SU-DHL-6 (cell line): ENCODE measurements around the gene STK38L.

ENCODE experiments used
- H2AFZ ChIP-seq: fragments of 200-600 bp; sonication (generic); 2 replicates; pipeline ENCODE4 v1.6.1; 2014; ENCODE audit warnings: low read depth, mild to moderate bottlenecking, moderate library complexity, mixed read lengths, antibody characterized with exemption, low read length; ENCODE audit not compliant: severe bottlenecking
- H3F3A ChIP-seq: fragments of 200-600 bp; shearing (Covaris generic); 2 replicates; pipeline ENCODE4 v1.6.0; 2016; ENCODE audit warnings: antibody characterized with exemption, mild to moderate bottlenecking; ENCODE audit not compliant: insufficient read depth
- H3K27ac ChIP-seq: fragments of 200-600 bp; sonication (generic); 2 replicates; pipeline ENCODE4 v1.5.1; 2016; ENCODE audit warnings: low read depth, mild to moderate bottlenecking, low read length, moderate library complexity, mixed read lengths
- H3K27me3 ChIP-seq: fragments of 200-600 bp; sonication (generic), shearing (Covaris generic); 2 replicates; pipeline ENCODE4 v1.6.0; 2014; ENCODE audit warnings: mild to moderate bottlenecking, low read length
- H3K36me3 ChIP-seq: fragments of 200-600 bp; sonication (generic); 2 replicates; pipeline ENCODE4 v1.6.1; 2014; ENCODE audit warnings: mild to moderate bottlenecking, low read length, mixed read lengths
- H3K4me2 ChIP-seq: fragments of 300-600, 200-600 bp; shearing (Covaris generic), sonication (generic); 2 replicates; pipeline ENCODE4 v1.6.0; 2014; ENCODE audit warnings: low read length, low read depth, mild to moderate bottlenecking; ENCODE audit not compliant: poor library complexity, severe bottlenecking
- H3K4me3 ChIP-seq: fragments of 200-600 bp; sonication (generic); 2 replicates; pipeline ENCODE4 v1.5.1; 2014; ENCODE audit warnings: antibody characterized with exemption, low read length, mild to moderate bottlenecking, mixed read lengths; ENCODE audit not compliant: insufficient read depth, poor library complexity, severe bottlenecking
- H3K79me2 ChIP-seq: fragments of 200-600 bp; sonication (generic); 2 replicates; pipeline ENCODE4 v1.6.1; 2014; ENCODE audit warnings: mild to moderate bottlenecking, low read length, moderate library complexity; ENCODE audit not compliant: insufficient read depth
- H3K9ac ChIP-seq: fragments of 200-600 bp; sonication (generic); 2 replicates; pipeline ENCODE4 v1.7.0; 2014; ENCODE audit warnings: mild to moderate bottlenecking, low read length
- H3K9me2 ChIP-seq: fragments of 200-600 bp; sonication (generic); replicated peaks from 2 replicates; pipeline ENCODE4 v1.6.1; 2014; ENCODE audit warnings: low read length; ENCODE audit not compliant: insufficient read depth
- H3K9me3 ChIP-seq: fragments of 200-600 bp; sonication (generic); 2 replicates; pipeline ENCODE4 v1.6.1; 2014; ENCODE audit warnings: low read length, mixed read lengths; ENCODE audit not compliant: insufficient read depth
- H4K20me1 ChIP-seq: fragments of 200-600 bp; sonication (generic); 2 replicates; pipeline ENCODE4 v1.6.1; 2014; ENCODE audit warnings: low read depth, mild to moderate bottlenecking, antibody characterized with exemption, low read length, moderate library complexity, mixed read lengths
- CTCF ChIP-seq: fragments of 200-600 bp; sonication (generic); IDR thresholded peaks from one replicate; pipeline ENCODE4 v1.5.1; 2017; ENCODE audit warnings: antibody characterized with exemption, mild to moderate bottlenecking, low read length, moderate library complexity; ENCODE audit not compliant: insufficient read depth, poor library complexity, severe bottlenecking
- EZH2phosphoT487 ChIP-seq: fragments of 200-600 bp; sonication (generic), shearing (Covaris generic); conservative IDR thresholded peaks from 2 replicates; pipeline ENCODE4 v1.6.1; 2018; ENCODE audit warnings: mild to moderate bottlenecking, antibody characterized with exemption, low read length, moderate library complexity, mixed read lengths

Gene STK38L

GRCh38 chr12:27333403-27334009, 89.4 kb downstream of the STK38L start:
- H2AFZ ChIP-seq, result peak overlapping the region; percentile 83
- H3K9ac ChIP-seq, result peak overlapping the region; percentile 69
- no peaks in the 10 kb centered on the region for H4K20me1 ChIP-seq
- no peaks in the 10 kb centered on the region for H3K9me3 ChIP-seq
- H3K4me3 ChIP-seq, result peak overlapping the region; percentile 56
- no peaks in the 10 kb centered on the region for H3K36me3 ChIP-seq
- H3K79me2 ChIP-seq, result no peaks in the 10 kb centered on the region
- H3K27ac ChIP-seq, result no peak overlapping the region
- peaks cover 6% of the 10 kb centered on the region; the same call in 1 of the 2 replicates for H3F3A ChIP-seq
- no peaks in the 10 kb centered on the region for H3K9me2 ChIP-seq
- H3K27me3 ChIP-seq, result no peaks in the 10 kb centered on the region
- peak overlapping the region; percentile 76 for H3K4me2 ChIP-seq
- no peak for TF ChIP-seq EZH2phosphoT487
- no peak for TF ChIP-seq CTCF

GRCh38 chr12:27334042-27334720, 90.1 kb downstream of the STK38L start:
- peak overlapping the region; percentile 83 for H2AFZ ChIP-seq
- no peak overlapping the region for H3K27ac ChIP-seq
- no peaks in the 10 kb centered on the region for H3K36me3 ChIP-seq
- H3K9me2 ChIP-seq, result no peaks in the 10 kb centered on the region
- H3K27me3 ChIP-seq, result no peaks in the 10 kb centered on the region
- no peaks in the 10 kb centered on the region for H3K9me3 ChIP-seq
- H3K9ac ChIP-seq, result no peak overlapping the region
- peaks cover 6% of the 10 kb centered on the region; the same call in 1 of the 2 replicates for H3F3A ChIP-seq
- H4K20me1 ChIP-seq, result no peaks in the 10 kb centered on the region
- peak overlapping the region; percentile 76 for H3K4me2 ChIP-seq
- no peak for TF ChIP-seq CTCF
- TF ChIP-seq EZH2phosphoT487, result no peak
- no peaks in the 10 kb centered on the region for H3K79me2 ChIP-seq
- peak overlapping the region; percentile 56 for H3K4me3 ChIP-seq

GRCh38 chr12:27334721-27335082, 90.6 kb downstream of the STK38L start:
- Histone ChIP-seq H3K27me3 (no peaks in the 10 kb centered on the region), H3F3A (peaks cover 6% of the 10 kb centered on the region; the same call in 1 of the 2 replicates), H3K9me2 (no peaks in the 10 kb centered on the region), H3K4me3 (no peak overlapping the region), H3K27ac (no peak overlapping the region), H4K20me1 (no peaks in the 10 kb centered on the region), H3K79me2 (no peaks in the 10 kb centered on the region), H3K9me3 (no peaks in the 10 kb centered on the region), H3K4me2 (no peak overlapping the region), H2AFZ (no peak overlapping the region), H3K9ac (no peak overlapping the region), H3K36me3 (no peaks in the 10 kb centered on the region)
- TF ChIP-seq EZH2phosphoT487, result no peak
- no peak for TF ChIP-seq CTCF
